Measurements from ENCODE around the gene ATRX.

DNA sequence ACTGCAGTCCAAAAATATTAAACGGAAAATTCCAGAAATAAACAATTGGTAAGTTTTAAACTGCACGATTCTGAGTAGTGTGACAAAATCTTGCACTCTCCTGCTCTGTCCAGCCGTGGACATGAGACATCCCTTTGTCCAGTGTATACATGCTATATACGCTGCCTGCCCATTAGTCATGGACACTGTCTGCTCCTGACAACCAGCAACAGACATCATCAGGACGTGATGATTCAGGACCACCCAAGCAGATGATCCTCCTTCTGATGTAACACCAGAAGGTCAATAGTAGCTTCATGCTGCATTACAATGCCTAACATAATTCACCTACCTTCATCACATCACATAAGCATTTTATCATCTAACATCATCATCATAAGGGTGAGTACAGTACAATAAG is 36.3 kb downstream of the ATRX start:
- TF ChIP-seq POLR2A (IDR thresholded peaks at IDR 0.05; ENCODE audit: low read depth, low read length): no peak
- TF ChIP-seq TAF1 (IDR thresholded peaks at IDR 0.05; ENCODE audit: borderline replicate concordance, low read depth, low read length): no peak
- no peak for TF ChIP-seq POLR2AphosphoS5 (IDR thresholded peaks at IDR 0.05; ENCODE audit: low read depth, low read length)

Data from GM12892 (cell line).